Lower leg skin (tissue), 3 donors: ENCODE results near the gene ZNF341.

ENCODE experiments used
- POLR2A ChIP-seq, 2 donors: fragments of 450-650 bp; IDR thresholded peaks; one replicate each; pipeline ENCODE4 v1.6.1; 2016 to 2017; ENCODE audit warnings: antibody characterized with exemption in 2 of 2, mild to moderate bottlenecking in 1 of 2, moderate library complexity in 1 of 2
- TF ChIP-seq, protein P1 (sequence below), 3 donors: fragments of 450-650 bp; IDR thresholded peaks; one replicate each; pipeline ENCODE4 v1.5.1; 2016; ENCODE audit warnings: antibody characterized with exemption in 3 of 3, mild to moderate bottlenecking in 3 of 3, moderate library complexity in 2 of 3

DNA sequence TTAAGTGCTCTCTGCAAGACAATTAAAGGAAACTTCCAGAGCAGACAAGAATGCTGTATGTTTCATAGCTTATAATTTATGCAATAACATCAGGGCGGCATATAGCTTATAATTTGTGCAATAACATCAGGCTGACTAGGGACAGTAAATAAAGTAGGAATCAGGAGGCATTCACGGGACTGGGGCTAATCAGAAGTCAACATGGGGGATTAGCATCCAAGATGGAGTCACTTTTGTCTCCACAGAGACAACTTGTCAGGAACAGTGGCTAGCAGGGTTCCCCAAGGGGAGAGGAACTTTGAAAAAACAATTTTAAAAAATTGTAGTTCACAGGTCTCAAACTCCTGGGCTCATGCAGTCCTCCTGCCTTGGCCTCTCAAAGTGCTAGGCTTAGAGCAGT is 3.3 kb upstream of the ZNF341 start:
- TF ChIP-seq, protein P1, sequence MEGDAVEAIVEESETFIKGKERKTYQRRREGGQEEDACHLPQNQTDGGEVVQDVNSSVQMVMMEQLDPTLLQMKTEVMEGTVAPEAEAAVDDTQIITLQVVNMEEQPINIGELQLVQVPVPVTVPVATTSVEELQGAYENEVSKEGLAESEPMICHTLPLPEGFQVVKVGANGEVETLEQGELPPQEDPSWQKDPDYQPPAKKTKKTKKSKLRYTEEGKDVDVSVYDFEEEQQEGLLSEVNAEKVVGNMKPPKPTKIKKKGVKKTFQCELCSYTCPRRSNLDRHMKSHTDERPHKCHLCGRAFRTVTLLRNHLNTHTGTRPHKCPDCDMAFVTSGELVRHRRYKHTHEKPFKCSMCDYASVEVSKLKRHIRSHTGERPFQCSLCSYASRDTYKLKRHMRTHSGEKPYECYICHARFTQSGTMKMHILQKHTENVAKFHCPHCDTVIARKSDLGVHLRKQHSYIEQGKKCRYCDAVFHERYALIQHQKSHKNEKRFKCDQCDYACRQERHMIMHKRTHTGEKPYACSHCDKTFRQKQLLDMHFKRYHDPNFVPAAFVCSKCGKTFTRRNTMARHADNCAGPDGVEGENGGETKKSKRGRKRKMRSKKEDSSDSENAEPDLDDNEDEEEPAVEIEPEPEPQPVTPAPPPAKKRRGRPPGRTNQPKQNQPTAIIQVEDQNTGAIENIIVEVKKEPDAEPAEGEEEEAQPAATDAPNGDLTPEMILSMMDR (IDR thresholded peaks at IDR 0.05) = no peak
- TF ChIP-seq POLR2A (IDR thresholded peaks at IDR 0.05) = no peak
